NOMO-1 treated with DMSO at 0.1 percent for 48 hours (cell line): Measurements from ENCODE around the gene COX4I2.

Experiments used
- DNase-seq: peaks from one replicate; lab custom pipeline; 2025; ENCODE audit not compliant: unreplicated experiment; lab: John Stamatoyannopoulos, UW

Gene COX4I2

DNA sequence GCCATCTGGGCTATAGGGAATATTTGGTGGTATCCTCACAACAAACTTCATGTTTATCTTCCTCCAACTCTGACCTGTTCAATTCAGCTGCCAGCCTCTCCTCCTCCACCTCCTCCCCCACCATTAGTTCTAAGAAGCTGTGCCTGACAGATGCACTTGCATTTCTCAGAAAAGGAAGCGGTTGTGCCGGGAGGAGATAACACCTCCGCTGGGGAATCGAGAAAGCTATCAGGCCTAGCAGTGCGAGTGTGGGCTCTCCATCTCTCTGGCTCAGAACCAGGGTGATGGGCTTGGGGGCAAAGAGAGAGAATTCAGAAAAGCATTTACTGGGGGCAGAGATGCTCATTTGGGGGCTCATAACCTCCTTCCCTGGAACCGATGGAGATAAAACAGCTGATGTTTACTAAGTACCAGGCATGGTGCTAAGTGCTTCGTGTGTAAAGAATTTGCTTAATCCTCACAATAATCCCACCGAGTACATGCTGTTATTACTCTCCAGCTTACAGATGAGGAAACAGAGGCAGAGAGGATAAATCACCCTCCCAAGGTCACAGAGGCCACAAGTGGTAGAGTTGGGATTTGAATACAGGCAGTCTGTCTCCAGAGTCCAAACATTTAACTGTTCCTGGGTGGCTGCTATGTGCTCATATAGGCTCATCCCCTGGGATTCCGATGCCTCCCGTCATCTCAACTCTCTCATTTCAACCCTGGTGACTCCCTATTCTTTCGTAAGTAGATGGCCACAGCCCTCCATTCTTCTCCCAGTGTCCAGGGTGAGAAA is 38.3 kb downstream of the COX4I2 start:
- DNase-seq, result peak; percentile 10

DNA sequence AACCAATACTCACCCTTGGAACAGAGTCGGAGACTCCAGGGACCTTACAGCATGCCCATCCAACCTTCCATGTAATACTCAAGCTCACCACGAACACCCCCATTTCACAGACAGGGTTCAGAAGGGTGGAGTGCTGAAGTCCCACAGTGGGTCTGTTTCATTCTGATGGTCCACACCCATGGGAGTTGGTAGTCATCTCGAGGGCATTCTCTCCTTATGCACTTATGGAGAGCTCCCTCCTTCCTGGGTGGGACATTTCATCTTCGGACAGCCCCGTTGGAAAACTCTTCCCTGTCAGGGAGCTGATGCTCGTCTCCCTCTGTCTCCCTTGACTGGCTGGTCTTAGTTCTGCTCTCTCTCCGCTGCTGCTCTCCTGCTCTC is 38.9 kb downstream of the COX4I2 start:
- no peak for DNase-seq

DNA sequence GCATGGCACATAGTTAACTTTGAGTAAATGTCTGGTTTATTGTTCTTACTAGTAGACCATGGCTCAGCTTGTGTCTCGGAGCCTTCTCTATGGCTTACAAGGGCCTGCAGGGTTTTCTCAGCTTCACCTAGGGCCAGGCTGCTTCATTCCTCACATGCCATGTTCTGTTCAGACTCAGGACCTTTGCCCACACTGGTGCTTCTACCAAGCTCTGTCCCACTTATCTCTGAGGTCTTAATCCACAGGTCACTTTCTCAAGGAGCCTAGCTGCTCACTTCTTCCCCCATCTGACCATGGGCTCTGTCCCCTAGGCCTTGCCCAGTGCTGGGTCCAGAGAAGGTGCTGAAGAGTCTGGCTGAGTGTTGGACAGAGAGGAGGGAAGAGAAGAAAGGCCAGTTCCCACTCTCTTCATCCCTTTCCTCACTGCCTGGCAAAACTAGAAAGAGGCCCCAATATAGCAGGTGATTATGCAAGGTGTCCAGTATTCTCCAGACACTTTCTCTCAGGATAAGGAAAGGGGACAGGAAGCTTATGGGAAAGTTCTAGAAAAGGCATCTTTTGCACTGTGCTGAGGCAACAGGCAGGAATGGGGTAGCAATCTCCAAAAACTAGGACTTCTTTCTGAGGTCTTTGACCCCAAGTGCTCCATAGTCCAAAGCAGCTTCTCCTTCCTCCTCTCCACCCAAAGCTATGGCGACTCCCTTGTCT is 40.0 kb downstream of the COX4I2 start:
- no peak for DNase-seq

- no peak for DNase-seq
These were observed 41.0 kb downstream of the COX4I2 start for GRCh38 chr20:31678389-31679356.

DNA sequence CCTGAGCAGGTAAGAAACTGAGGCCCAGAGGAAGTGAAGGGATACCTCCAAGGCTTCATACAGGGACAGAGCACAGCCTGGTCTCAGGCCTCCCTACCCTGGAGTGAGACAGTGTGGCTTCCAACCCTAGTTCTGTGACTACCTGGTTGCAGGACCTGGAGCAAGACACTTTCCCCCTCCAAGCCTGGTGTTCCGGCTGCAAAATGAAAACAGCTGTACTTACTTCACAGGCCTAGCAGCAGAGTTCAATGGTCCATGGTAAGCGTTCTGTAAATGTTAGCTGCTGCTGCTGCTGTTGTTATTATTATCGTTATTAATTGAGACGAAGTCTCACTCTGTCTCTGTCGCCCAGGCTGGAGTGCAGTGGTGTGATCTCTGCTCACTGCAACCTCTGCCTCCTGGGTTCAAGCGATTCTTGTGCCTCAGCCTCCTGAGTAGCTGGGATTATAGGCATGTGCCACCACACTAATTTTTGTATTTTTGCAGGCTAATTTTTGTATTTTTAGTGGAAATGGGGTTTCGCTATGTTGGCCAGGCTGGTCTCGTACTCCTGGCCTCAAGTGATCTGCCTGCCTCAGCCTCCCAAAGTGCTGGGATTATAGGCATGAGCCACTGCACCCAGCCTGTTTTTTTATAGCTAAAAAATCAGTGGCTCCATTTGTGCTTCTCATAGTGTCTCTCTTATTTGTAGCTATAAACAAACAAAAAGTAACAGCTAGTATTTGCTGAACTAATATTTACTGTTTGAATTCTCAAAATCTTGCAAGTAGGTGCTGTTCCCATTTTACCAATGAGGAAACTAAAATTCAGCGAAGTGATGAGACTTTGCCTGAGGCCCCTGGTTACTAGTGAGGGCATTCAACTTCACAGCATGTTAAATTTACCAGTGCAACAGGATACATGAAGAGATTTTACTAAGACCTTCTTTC is 41.9 kb downstream of the COX4I2 start:
- no peak for DNase-seq

DNA sequence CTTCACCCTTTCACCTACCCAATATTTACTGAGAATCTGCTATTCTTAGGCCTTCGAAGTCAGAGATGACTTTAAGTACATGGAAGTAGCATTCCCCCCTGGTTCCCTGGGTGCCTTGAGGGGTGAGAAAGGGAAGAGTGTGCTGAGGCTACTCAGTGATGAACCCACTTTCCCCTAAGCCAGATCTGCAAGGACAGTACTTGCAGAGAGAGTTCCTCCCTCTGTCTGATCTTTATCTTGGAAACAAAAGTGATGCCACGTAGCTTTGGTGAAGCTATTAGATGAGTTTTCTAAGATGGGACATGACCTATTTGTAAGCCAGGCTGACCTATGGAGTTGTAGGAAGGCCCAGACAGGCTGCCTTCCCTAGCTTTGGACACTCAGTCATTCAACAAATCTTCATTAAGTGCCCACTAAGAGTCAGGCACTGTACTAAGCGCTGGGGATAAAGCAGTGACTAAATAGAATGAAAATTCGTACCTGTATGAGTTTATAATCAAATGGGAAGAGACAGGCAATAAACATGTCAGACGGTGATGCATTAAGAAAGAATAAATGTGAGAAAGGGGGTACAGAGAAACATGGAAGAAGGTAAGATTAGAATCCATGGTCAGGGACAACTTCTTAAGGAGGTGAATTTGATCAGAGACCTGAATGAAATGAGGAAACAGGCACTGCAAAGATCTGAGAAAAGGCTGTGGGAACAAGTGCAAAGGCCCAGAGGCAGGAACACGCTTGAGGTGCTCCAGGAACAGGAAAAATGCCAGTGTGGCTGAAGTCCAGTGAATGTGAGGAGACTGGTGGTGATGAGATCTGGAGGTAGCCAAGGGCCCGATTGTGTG is 42.8 kb downstream of the COX4I2 start:
- DNase-seq, result no peak

GRCh38 chr20:31681128-31681727 is 43.5 kb downstream of the COX4I2 start:
- DNase-seq, result no peak

- no peak for DNase-seq
These were observed 44.1 kb downstream of the COX4I2 start for GRCh38 chr20:31681769-31682168.

- DNase-seq, result no peak
These were observed 44.6 kb downstream of the COX4I2 start for GRCh38 chr20:31682352-31682751.

DNA sequence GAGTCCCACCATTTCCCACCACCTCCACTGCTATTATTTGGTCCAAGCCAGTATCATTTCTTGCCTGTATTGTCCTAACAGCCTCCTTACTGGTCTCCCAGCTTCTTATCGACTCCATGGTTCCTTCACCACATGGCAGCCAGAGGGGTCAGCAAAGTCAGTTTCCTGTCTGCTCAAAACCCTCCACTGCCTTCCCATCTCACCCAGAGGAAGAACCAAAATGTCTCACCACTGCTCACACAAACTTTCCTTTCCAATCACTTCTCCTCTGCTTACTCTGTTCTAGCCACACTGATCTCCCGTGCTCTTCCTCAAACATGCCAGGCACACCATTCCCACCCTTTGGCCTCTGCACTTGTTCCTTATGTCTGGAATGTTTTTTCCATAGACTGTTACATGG is 45.2 kb downstream of the COX4I2 start:
- no peak for DNase-seq

- DNase-seq, result no peak
These were observed 46.7 kb downstream of the COX4I2 start for GRCh38 chr20:31684153-31685015.

- DNase-seq, result no peak
These were observed 48.3 kb downstream of the COX4I2 start for GRCh38 chr20:31685853-31686643.

GRCh38 chr20:31687777-31688176 is 50.1 kb downstream of the COX4I2 start:
- no peak for DNase-seq

GRCh38 chr20:31689141-31689540 is 51.4 kb downstream of the COX4I2 start:
- DNase-seq, result no peak

- DNase-seq, result no peak
These were observed 52.5 kb downstream of the COX4I2 start for GRCh38 chr20:31690124-31690666.

DNA sequence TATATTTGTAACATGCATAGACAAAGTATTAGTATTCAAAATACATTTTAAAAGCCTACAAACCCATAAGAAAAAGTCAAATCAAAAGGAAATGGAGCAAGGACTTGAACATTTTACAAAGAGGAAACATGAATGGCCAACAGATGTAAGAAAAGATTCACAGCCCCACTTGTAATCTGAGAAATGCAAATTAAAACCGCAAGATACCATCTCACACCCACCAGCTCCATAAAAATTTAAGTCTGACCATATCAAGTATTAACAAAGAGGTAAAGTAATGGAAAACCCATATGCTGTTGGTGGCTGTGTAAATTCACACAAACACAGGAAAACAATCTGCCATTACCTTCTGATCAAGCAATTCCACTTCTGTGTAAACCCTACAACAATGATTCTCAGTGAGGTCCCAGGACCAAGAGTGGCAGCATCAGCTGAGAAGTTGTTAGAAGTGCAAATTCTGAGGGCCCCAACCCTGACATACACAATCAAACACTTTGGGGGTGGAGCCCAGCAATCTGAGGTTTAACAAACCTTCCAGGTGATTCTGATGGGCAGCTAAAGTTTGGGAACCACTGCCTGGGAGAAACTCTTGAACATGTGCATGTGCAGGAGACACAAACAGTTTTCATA is 54.0 kb downstream of the COX4I2 start:
- DNase-seq, result no peak

DNA sequence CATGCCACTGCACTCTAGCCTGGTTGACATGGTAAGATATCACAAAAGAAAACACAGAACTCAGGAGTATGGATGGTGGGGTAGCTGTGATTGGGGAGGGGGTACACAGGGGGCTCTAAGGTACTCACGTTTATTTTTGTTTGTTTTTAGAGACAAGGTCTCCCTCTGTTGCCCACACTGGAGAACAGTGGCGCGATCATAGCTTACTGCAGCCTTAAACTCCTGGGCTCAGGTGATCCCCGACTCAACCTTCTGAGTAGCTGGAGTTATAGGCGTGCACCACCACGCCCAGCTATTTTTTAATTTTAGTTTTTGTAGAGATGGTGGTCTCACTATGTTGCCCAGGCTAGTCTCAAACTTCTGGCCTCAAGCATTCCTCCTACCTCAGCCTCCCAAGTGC is 55.7 kb downstream of the COX4I2 start:
- DNase-seq, result no peak
